ENCODE measurements around the gene LCNL1. TPM values are rescaled to one million over a fixed set of nuclear protein-coding genes. Genes with fewer than 3 reads are reported as not detected.

Gene LCNL1
- total RNA-seq, 1 donor = 3.5 TPM

GRCh38 chr9:136955202-136955942 lies 27.4 kb upstream of the LCNL1 start:
- no peak for TF ChIP-seq CTCF (IDR thresholded peaks at IDR 0.05; ENCODE audit: insufficient read depth, low read depth, low read length)
- no peak overlapping the region for H3K4me3 ChIP-seq (ENCODE audit: low read depth, low read length)
- no peak for DNase-seq (ENCODE audit: low read depth)

GRCh38 chr9:136955943-136956335 lies 26.9 kb upstream of the LCNL1 start:
- H3K4me3 ChIP-seq (ENCODE audit: low read depth, low read length) = no peak overlapping the region
- no peak for DNase-seq (ENCODE audit: low read depth)
- TF ChIP-seq CTCF (IDR thresholded peaks at IDR 0.05; ENCODE audit: insufficient read depth, low read depth, low read length) = no peak

GRCh38 chr9:136956604-136957003 lies 26.2 kb upstream of the LCNL1 start:
- no peak for DNase-seq (ENCODE audit: low read depth)
- no peak for TF ChIP-seq CTCF (IDR thresholded peaks at IDR 0.05; ENCODE audit: insufficient read depth, low read depth, low read length)
- H3K4me3 ChIP-seq (ENCODE audit: low read depth, low read length) = no peak overlapping the region

- DNase-seq (ENCODE audit: low read depth) = no peak
- TF ChIP-seq CTCF (IDR thresholded peaks at IDR 0.05; ENCODE audit: insufficient read depth, low read depth, low read length) = no peak
- no peak overlapping the region for H3K4me3 ChIP-seq (ENCODE audit: low read depth, low read length)
Measured at GRCh38 chr9:136957461-136957860, 25.3 kb upstream of the LCNL1 start.

- TF ChIP-seq CTCF (IDR thresholded peaks at IDR 0.05; ENCODE audit: insufficient read depth, low read depth, low read length) = no peak
- no peak overlapping the region for H3K4me3 ChIP-seq (ENCODE audit: low read depth, low read length)
- no peak for DNase-seq (ENCODE audit: low read depth)
Measured at GRCh38 chr9:136957901-136958300, 24.9 kb upstream of the LCNL1 start.

- DNase-seq (ENCODE audit: low read depth) = no peak
- no peak for TF ChIP-seq CTCF (IDR thresholded peaks at IDR 0.05; ENCODE audit: insufficient read depth, low read depth, low read length)
- no peak overlapping the region for H3K4me3 ChIP-seq (ENCODE audit: low read depth, low read length)
Measured at GRCh38 chr9:136958473-136958872, 24.3 kb upstream of the LCNL1 start.

Data from fibroblast of villous mesenchyme (primary cell).